Activated naive CD4-positive, alpha-beta T cell treated with anti-CD3 and anti-CD28 coated beads, Interleukin-2, amount 10 ng/mL, durations not matched to agents 7 days and 5 days (primary cell): ENCODE measurements around the gene TMEM178A.
"Not testable (repeated sequence)": the region's sequence is repeated elsewhere in the genome, so short reads cannot be mapped to it uniquely, and the experiment has no call there.

Experiments used
- CTCF ChIA-PET: fragments of 350-600 bp; sonication (Branson Sonifier 250); formaldehyde crosslinking; loops from one replicate; lab custom pipeline; 2021; ENCODE audit warnings: antibody characterized with exemption; lab: Charles Lee
- DNase-seq: peaks from one replicate; pipeline ENCODE4 v3.0.0-alpha.2; 2020
- H3K27ac Mint-ChIP-seq: one replicate; pipeline ENCODE4 v1.8.0; 2021; ENCODE audit warnings: mild to moderate bottlenecking, moderate library complexity, mixed read lengths
- H3K27me3 Mint-ChIP-seq: one replicate; pipeline ENCODE4 v1.8.0; 2021; ENCODE audit warnings: mild to moderate bottlenecking, mixed read lengths
- H3K36me3 Mint-ChIP-seq: one replicate; pipeline ENCODE4 v1.8.0; 2021; ENCODE audit warnings: mixed read lengths
- H3K4me1 Mint-ChIP-seq: one replicate; pipeline ENCODE4 v1.8.0; 2021; ENCODE audit warnings: mixed read lengths
- H3K4me3 Mint-ChIP-seq: one replicate; pipeline ENCODE4 v1.8.0; 2021; ENCODE audit warnings: mild to moderate bottlenecking, moderate library complexity, mixed read lengths
- H3K9me3 Mint-ChIP-seq: one replicate; pipeline ENCODE4 v1.8.0; 2021; ENCODE audit warnings: mixed read lengths

TMEM178A gene

DNA sequence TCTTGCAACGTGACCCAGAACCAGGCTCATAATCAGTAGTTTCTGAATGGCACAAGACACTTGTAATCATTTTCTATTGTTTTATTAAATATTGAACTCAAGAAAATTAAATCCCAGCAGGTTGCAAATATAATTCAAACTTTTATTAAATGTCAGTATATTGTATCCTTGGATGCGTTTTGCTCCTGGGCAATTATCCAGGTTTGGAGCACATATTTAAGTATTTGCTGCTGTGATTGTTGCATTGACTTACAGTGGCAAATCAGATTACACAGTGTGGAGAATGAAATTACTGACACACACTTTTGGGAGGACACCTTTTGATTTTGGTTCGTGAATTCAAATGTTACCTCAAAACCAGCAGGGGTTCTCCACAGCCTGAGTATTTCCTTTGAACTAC is 27.1 kb upstream of the TMEM178A start:
- H3K27me3 Mint-ChIP-seq: peaks cover 6% of the 10 kb centered on the region
- no peak for DNase-seq
- H3K4me3 Mint-ChIP-seq: no peak overlapping the region
- CTCF ChIA-PET: no interaction called here
- H3K27ac Mint-ChIP-seq: no peak overlapping the region
- no peaks in the 10 kb centered on the region for H3K4me1 Mint-ChIP-seq
- no peaks in the 10 kb centered on the region for H3K36me3 Mint-ChIP-seq
- H3K9me3 Mint-ChIP-seq: no peaks in the 10 kb centered on the region

DNA sequence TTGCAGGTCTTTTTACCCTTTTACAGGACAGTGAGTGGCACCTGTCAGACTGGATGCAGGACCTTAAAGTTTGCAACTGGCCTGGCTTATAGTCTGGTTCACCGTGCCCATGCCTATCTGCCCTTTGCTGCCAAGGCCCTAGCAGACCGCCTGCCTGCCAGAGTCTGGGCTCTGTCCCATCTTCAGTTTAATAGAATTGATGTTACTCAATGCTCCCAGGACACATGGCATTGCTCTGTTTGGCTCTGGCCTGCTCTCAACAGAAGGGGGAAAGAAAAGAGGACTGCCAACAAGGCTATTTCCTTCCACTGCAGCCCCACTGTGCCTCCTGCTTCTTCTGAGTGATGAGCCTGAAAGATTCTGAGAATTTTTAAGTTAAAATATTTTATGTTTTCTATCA is 25.6 kb upstream of the TMEM178A start:
- CTCF ChIA-PET: no interaction called here
- H3K27ac Mint-ChIP-seq: no peak overlapping the region
- no peaks in the 10 kb centered on the region for H3K9me3 Mint-ChIP-seq
- no peaks in the 10 kb centered on the region for H3K36me3 Mint-ChIP-seq
- H3K27me3 Mint-ChIP-seq: peaks cover 6% of the 10 kb centered on the region
- H3K4me1 Mint-ChIP-seq: no peaks in the 10 kb centered on the region
- DNase-seq: no peak
- no peak overlapping the region for H3K4me3 Mint-ChIP-seq

DNA sequence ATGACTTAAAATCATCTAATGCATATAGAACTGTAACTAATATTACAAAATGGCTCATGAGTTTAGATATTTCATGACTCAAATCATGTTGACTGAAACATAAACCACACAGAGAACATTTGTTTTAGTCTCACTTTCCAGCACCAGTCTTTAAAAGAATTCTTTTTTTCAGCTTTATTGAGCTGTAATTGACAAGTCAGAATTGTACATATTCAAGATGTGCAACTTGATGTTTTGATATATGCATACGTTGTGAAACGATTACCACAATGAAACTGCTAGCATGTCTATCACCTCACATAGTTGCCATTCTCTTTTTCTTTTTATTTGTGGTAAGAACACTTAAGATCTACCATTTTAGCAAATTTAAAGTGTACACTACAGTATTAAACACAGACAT is 25.0 kb upstream of the TMEM178A start:
- DNase-seq: no peak
- H3K36me3 Mint-ChIP-seq: no peaks in the 10 kb centered on the region
- no peak overlapping the region for H3K27ac Mint-ChIP-seq
- H3K4me1 Mint-ChIP-seq: no peaks in the 10 kb centered on the region
- no peaks in the 10 kb centered on the region for H3K9me3 Mint-ChIP-seq
- CTCF ChIA-PET: no interaction called here
- no peak overlapping the region for H3K4me3 Mint-ChIP-seq
- H3K27me3 Mint-ChIP-seq: peaks cover 6% of the 10 kb centered on the region

DNA sequence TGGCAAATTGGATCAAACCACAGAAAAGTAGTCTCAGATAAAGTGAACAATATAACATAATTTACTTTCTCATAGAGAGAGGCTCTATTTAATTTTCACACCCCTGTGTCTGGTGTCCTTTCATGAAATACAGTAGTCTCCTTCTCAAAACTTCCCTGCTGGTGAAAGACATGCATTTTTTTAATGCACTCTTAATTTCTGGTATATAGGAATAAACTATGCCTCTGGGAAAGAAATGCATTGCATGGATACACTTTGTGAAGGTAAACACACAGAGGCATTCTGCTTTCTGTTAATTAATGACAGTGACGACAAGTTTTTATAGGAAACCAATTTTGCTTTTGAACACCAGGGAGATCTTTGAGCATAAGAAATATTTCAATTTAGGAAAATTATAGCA is 24.1 kb upstream of the TMEM178A start:
- no peak overlapping the region for H3K4me3 Mint-ChIP-seq
- H3K27me3 Mint-ChIP-seq: peaks cover 6% of the 10 kb centered on the region
- no peaks in the 10 kb centered on the region for H3K4me1 Mint-ChIP-seq
- H3K36me3 Mint-ChIP-seq: no peaks in the 10 kb centered on the region
- no peak overlapping the region for H3K27ac Mint-ChIP-seq
- DNase-seq: no peak
- H3K9me3 Mint-ChIP-seq: no peaks in the 10 kb centered on the region
- CTCF ChIA-PET: no interaction called here

DNA sequence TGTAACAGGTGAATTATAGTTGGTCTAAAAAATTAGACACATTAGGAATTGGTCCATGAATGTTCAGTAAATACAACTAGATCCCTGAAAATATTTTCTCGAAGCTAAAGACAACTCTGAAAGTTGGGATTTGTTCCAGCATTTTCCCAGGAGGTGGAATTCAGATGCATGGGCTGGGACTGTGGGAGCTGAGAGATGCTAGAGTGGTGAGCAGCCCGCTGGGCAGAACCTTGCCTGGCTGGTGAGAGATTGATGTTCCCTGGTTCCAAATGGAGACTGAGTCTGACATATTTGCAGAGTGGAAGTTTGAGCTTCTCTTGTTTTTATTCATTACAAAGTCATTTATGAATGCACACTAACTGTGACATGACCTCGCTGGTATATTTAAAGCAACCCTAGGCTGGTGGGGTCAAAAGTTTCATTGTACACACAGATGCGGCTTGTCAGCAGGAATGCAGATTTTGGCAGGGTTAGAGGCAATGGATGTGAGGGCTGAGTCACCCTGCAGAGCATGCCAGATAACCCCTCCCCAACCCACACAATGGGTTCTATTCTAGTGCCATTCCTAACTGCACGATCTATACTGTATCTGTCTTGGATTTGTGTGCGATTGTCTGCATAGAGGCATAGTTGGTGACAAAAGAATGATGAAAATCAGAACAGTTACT is 23.5 kb upstream of the TMEM178A start:
- H3K4me1 Mint-ChIP-seq: no peaks in the 10 kb centered on the region
- CTCF ChIA-PET: no interaction called here

DNA sequence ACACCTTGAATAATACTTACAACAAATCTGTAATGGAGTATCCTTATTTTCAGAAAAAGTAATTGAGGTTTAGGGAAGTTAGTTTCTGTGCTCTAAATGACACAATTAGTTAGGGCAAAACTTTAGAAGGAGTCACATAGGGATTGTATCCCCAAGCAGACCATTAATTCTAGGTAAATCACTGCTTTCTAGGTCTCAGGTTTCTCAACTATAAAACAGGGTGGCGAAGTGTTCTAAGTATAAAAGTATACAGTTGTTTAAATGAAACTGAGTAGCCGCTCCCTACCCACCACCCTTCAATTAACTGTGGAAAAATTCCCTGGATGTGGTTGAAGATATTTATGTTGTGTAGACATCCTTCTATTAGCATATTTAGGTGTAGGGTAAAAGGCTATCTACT is 19.9 kb upstream of the TMEM178A start:
- H3K27ac Mint-ChIP-seq: no peak overlapping the region
- H3K4me3 Mint-ChIP-seq: no peak overlapping the region
- H3K4me1 Mint-ChIP-seq: no peaks in the 10 kb centered on the region
- DNase-seq: no peak
- no peaks in the 10 kb centered on the region for H3K27me3 Mint-ChIP-seq
- no peaks in the 10 kb centered on the region for H3K36me3 Mint-ChIP-seq
- CTCF ChIA-PET: no interaction called here
- no peaks in the 10 kb centered on the region for H3K9me3 Mint-ChIP-seq

More for the DNA sequence above, 23.5 kb upstream of the TMEM178A start:
- Mint-ChIP-seq H3K4me3 (no peak overlapping the region), H3K36me3 (no peaks in the 10 kb centered on the region), H3K27ac (no peak overlapping the region), H3K27me3 (peaks cover 6% of the 10 kb centered on the region), H3K9me3 (no peaks in the 10 kb centered on the region)
- DNase-seq: no peak

DNA sequence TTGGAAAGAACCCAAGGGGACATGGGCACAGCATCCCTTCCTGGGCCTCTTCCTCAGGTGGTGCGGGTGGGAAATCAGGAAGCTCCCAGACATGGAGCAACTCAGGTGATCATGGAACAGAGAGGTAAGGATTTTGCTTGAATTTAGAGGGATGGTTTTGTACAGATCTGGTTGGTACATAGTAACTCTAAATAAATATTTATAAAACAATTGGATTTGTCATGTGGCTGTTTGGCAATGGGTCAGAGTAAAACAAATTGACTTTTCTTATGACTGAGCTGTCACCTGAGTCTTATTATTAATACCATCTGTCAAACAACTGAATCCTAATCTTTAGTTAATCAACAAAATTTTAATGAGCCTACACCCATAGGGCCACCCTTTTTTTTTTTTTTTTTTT is 19.4 kb upstream of the TMEM178A start:
- Mint-ChIP-seq H3K27ac (no peak overlapping the region), H3K9me3 (no peaks in the 10 kb centered on the region), H3K4me1 (no peaks in the 10 kb centered on the region), H3K4me3 (no peak overlapping the region), H3K27me3 (no peaks in the 10 kb centered on the region), H3K36me3 (no peaks in the 10 kb centered on the region)
- CTCF ChIA-PET: no interaction called here
- DNase-seq: no peak

DNA sequence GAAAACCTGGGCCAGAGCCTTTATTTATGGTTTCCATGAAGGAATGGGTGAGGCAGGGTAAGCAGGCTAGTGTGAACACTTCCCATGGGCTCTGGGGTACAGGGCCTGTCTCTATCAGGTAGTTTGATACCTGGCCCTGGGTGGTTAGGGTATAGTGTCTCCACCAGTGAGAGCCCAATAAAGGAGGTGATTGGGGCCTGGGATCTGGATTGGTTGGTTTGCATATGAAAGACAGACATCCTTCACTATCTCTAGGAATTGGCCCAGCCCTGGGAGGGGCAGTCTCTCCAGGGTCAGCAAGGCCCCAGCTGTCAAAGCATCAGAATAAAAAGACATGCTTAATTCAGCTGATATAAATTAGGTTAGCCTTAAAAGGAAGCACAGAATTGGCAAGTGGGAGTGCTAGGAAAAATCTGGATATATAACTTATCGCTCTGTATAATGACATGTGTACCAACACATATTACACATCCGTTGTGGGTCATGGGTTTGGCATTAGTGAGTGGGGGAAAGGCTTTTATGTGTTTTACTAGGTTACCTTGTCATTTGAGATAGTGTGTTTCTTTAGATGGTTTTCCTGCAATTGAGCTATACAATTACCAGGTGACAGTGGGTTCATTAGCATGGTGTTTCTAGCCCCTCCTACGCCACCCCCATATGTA is 18.5 kb upstream of the TMEM178A start:
- CTCF ChIA-PET: no interaction called here
- no peak overlapping the region for H3K27ac Mint-ChIP-seq
- no peak for DNase-seq
- no peaks in the 10 kb centered on the region for H3K27me3 Mint-ChIP-seq
- H3K9me3 Mint-ChIP-seq: no peaks in the 10 kb centered on the region
- no peaks in the 10 kb centered on the region for H3K4me1 Mint-ChIP-seq
- H3K36me3 Mint-ChIP-seq: no peaks in the 10 kb centered on the region
- H3K4me3 Mint-ChIP-seq: no peak overlapping the region

DNA sequence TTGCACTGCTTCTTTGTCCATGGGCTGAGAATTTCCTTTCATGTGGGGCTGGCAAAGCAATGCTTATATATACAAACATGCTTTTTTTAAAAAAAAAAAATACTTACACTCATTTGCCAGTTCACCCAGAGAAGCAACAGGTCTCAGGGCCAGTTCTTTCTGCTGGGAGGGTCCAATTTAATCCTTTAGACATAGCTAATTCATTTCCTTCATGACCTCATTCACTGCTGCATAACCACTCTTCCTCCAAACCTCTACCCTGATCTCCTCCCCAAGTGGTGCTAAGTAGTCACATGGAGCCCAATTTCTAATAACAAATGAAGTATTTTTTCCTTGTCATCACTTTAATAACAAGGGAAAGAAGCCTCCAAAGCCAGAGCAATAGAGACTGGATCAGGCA is 17.1 kb upstream of the TMEM178A start:
- CTCF ChIA-PET: no interaction called here
- H3K4me1 Mint-ChIP-seq: no peaks in the 10 kb centered on the region
- H3K27me3 Mint-ChIP-seq: no peaks in the 10 kb centered on the region
- no peak for DNase-seq
- no peaks in the 10 kb centered on the region for H3K36me3 Mint-ChIP-seq
- H3K9me3 Mint-ChIP-seq: no peaks in the 10 kb centered on the region
- H3K4me3 Mint-ChIP-seq: no peak overlapping the region
- no peak overlapping the region for H3K27ac Mint-ChIP-seq

DNA sequence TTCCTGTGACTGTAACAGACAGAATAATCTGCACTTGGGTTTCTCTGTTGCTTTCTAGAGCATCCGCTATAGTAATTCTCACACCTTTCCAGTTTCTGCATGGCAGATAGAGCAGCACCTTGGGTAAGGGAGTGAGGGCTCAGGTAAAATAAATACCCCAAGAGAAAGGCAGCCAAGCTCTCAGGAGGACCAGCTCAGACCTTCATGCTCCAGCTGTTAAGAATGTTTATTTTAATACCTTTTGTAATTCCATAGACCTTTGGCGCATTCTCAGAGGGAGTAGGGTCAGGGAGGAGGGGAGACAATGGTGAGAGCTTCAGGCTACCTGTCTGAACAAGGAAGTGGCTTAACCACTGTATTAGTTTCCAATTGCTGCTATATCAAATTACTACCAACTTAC is 16.2 kb upstream of the TMEM178A start:
- Mint-ChIP-seq H3K4me3 (no peak overlapping the region), H3K27ac (no peak overlapping the region), H3K27me3 (no peaks in the 10 kb centered on the region), H3K9me3 (no peaks in the 10 kb centered on the region), H3K4me1 (no peaks in the 10 kb centered on the region), H3K36me3 (no peaks in the 10 kb centered on the region)
- no peak for DNase-seq
- CTCF ChIA-PET: no interaction called here

DNA sequence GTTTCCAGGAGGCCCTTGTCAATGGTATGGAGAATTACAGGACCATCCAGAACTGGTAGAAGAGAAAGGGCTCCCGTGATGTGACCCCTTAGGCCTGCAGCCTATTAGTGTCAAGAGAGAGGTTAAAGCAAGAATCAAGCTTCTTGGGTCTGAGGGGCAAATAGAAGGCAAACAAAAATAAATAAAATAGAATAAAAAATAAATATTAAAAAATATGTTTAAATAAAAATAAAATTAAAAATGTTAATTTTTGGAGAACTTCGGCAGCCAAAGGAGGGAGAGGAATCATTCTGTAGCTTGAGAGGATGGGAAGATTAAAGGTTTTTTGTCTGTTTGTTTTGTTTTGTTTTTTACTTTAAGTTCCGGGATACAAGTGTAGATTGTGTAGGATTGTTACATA is 15.2 kb upstream of the TMEM178A start:
- no peaks in the 10 kb centered on the region for H3K9me3 Mint-ChIP-seq
- H3K27ac Mint-ChIP-seq: no peak overlapping the region
- CTCF ChIA-PET: no interaction called here
- no peaks in the 10 kb centered on the region for H3K36me3 Mint-ChIP-seq
- no peak for DNase-seq
- no peaks in the 10 kb centered on the region for H3K27me3 Mint-ChIP-seq
- no peak overlapping the region for H3K4me3 Mint-ChIP-seq
- H3K4me1 Mint-ChIP-seq: no peaks in the 10 kb centered on the region

DNA sequence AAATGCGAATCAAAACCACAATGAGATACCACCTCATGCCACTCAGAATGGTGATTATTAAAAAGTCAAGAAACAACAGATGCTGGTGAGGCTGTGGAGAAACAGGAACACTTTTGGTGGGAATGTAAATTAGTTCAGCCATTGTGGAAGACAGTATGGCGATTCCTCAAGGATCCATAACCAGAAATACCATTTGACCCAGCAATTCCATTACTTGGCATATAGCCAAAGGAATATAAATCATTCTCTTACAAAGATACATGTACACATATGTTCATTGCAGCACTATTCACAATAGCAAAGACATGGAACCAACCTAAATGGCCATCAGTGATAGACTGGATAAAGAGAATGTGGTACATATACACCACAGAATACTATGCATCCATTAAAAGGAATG is 9.5 kb upstream of the TMEM178A start:
- DNase-seq, H3K27ac Mint-ChIP-seq, H3K9me3 Mint-ChIP-seq, CTCF ChIA-PET, H3K36me3 Mint-ChIP-seq, H3K4me1 Mint-ChIP-seq, H3K4me3 Mint-ChIP-seq, H3K27me3 Mint-ChIP-seq: not testable (repeated sequence)

DNA sequence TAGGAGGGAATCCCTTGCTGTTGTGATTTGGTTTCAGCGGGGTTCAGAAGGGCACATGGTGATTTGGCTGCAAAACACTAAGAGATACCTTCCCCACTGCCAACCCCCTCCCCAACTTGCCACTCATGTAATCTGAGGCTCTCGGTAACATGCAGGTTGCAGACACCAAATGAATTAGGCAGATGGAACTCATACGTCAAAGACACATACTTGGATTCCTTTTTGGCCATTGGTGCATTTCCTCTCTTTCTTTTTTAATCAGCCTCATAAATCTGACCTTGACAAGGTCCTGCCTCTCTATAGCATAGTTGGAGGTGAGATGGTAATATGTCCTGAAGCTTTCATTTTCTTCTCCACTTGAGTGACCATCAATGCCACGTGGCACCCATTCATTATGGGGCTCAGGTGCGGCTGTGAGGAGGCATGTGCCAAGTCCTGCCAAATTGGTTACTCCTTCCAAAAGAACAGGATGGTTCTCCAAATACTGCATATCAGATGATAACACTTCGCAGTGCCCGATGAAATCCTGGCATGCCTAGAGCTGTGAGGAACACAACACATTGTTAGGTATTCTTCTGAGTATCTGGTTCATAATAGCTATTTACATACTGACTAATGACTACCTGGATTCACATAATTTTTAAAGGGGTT is 8.3 kb upstream of the TMEM178A start:
- CTCF ChIA-PET: no interaction called here
- H3K36me3 Mint-ChIP-seq: no peaks in the 10 kb centered on the region
- H3K27me3 Mint-ChIP-seq: peaks cover 7% of the 10 kb centered on the region
- H3K27ac Mint-ChIP-seq: no peak overlapping the region
- no peak for DNase-seq
- H3K4me1 Mint-ChIP-seq: no peaks in the 10 kb centered on the region
- H3K9me3 Mint-ChIP-seq: no peaks in the 10 kb centered on the region
- no peak overlapping the region for H3K4me3 Mint-ChIP-seq

DNA sequence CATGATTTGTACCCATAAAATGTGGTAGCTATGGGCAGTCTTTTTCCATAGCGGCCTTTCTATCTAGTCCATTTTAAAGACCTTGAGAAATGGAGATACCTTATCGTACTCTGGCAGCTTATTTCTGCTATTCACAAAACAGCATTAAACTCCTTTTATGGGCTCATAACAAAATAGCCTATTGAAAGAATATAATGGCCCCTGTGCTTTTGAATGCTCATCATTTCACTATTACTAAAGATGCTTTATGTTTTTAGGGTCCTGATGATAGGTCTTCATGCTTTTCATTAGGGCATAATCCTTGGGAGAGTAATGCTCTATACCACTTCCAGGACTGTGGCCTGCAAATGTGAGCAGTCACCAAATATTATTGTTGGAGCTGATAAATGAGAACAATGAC is 7.3 kb upstream of the TMEM178A start:
- Mint-ChIP-seq H3K4me1 (no peaks in the 10 kb centered on the region), H3K9me3 (no peaks in the 10 kb centered on the region), H3K27me3 (peaks cover 13% of the 10 kb centered on the region), H3K4me3 (no peak overlapping the region), H3K27ac (no peak overlapping the region), H3K36me3 (no peaks in the 10 kb centered on the region)
- CTCF ChIA-PET: no interaction called here
- no peak for DNase-seq
